Astrocyte (in vitro differentiated cells and primary cell): ENCODE data around the gene LRRK2. TPM values are rescaled to one million over a fixed set of nuclear protein-coding genes. Genes with fewer than 3 reads are reported as not detected.

Experiments
- DNase-seq: peaks from one replicate; pipeline ENCODE4 v3.0.0-alpha.2; 2010; ENCODE audit warnings: low read depth
- FAIRE-seq: peaks from 2 replicates; lab custom pipeline; 2011; peaks lifted over from hg19 to GRCh38; lab: Jason Lieb, UNC
- H2AFZ ChIP-seq: 2 replicates; pipeline ENCODE4 v1.6.0; 2012; ENCODE audit warnings: low read depth, low read length, inconsistent platforms
- H3K27ac ChIP-seq: 2 replicates; pipeline ENCODE4 v1.5.1; 2011; ENCODE audit warnings: low read depth, low read length, inconsistent platforms
- H3K27me3 ChIP-seq: 2 replicates; pipeline ENCODE4 v1.6.0; 2011; ENCODE audit warnings: low read length, inconsistent platforms; ENCODE audit not compliant: insufficient read depth
- H3K36me3 ChIP-seq: 2 replicates; pipeline ENCODE4 v1.5.1; 2011; ENCODE audit warnings: low read length, inconsistent platforms; ENCODE audit not compliant: insufficient read depth
- H3K4me1 ChIP-seq: 2 replicates; pipeline ENCODE4 v1.5.1; 2011; ENCODE audit warnings: low read length, inconsistent platforms; ENCODE audit not compliant: insufficient read depth
- H3K4me2 ChIP-seq: 2 replicates; pipeline ENCODE4 v1.6.0; 2012; ENCODE audit warnings: low read length, inconsistent platforms
- H3K4me3 ChIP-seq: 2 replicates; pipeline ENCODE4 v1.5.1; 2011; ENCODE audit warnings: low read depth, mild to moderate bottlenecking, low read length, inconsistent platforms; ENCODE audit not compliant: insufficient read depth
- H3K79me2 ChIP-seq: 2 replicates; pipeline ENCODE4 v1.6.0; 2012; ENCODE audit warnings: mild to moderate bottlenecking, low read length, inconsistent platforms; ENCODE audit not compliant: insufficient read depth
- H3K9ac ChIP-seq: 2 replicates; pipeline ENCODE4 v1.6.0; 2012; ENCODE audit warnings: mild to moderate bottlenecking, low read length, inconsistent platforms
- H3K9me3 ChIP-seq: 2 replicates; pipeline ENCODE4 v1.5.1; 2012; ENCODE audit warnings: low read depth, mild to moderate bottlenecking, low read length, inconsistent platforms; ENCODE audit not compliant: insufficient read depth
- H4K20me1 ChIP-seq: 2 replicates; pipeline ENCODE4 v1.6.0; 2012; ENCODE audit warnings: low read length, inconsistent platforms; ENCODE audit not compliant: insufficient read depth
- H3K27ac Mint-ChIP-seq: one replicate; pipeline ENCODE4 v1.8.0; 2021; ENCODE audit warnings: mild to moderate bottlenecking, mixed read lengths; ENCODE audit not compliant: unreplicated experiment
- H3K27me3 Mint-ChIP-seq: one replicate; pipeline ENCODE4 v1.8.0; 2021; ENCODE audit warnings: low read depth, mixed read lengths; ENCODE audit not compliant: unreplicated experiment
- H3K36me3 Mint-ChIP-seq: one replicate; pipeline ENCODE4 v1.8.0; 2021; ENCODE audit warnings: low read depth, mixed read lengths; ENCODE audit not compliant: unreplicated experiment
- H3K4me1 Mint-ChIP-seq: one replicate; pipeline ENCODE4 v1.8.0; 2021; ENCODE audit warnings: low read depth, mixed read lengths; ENCODE audit not compliant: unreplicated experiment
- H3K4me3 Mint-ChIP-seq: one replicate; pipeline ENCODE4 v1.8.0; 2021; ENCODE audit warnings: mild to moderate bottlenecking, moderate library complexity, mixed read lengths; ENCODE audit not compliant: unreplicated experiment
- H3K9me3 Mint-ChIP-seq: one replicate; pipeline ENCODE4 v1.8.0; 2021; ENCODE audit warnings: mild to moderate bottlenecking, mixed read lengths; ENCODE audit not compliant: unreplicated experiment
- CTCF ChIP-seq: IDR thresholded peaks from 2 replicates; pipeline ENCODE4 v1.5.1; 2011; ENCODE audit warnings: low read depth, mild to moderate bottlenecking, inconsistent platforms, low read length, moderate library complexity; ENCODE audit not compliant: insufficient read depth
- EZH2 ChIP-seq: IDR thresholded peaks from 2 replicates; pipeline ENCODE4 v1.6.1; 2012; ENCODE audit warnings: mild to moderate bottlenecking, low read length, inconsistent platforms; ENCODE audit not compliant: insufficient read depth
- total RNA-seq: library from RNA; stranded (reverse); gene quantifications from 2 replicates; pipeline ENCODE4 v1.2.1, GENCODE V29; 2021

LRRK2 gene
- total RNA-seq, 1 donor from 2014 or later: 0.02 TPM

- H2AFZ ChIP-seq: no peak overlapping the region
- H3K27ac ChIP-seq: no peak overlapping the region
- Mint-ChIP-seq H3K27me3 (no peaks in the 10 kb centered on the region), H3K9me3 (peaks cover 10% of the 10 kb centered on the region), H3K27ac (no peak overlapping the region), H3K4me1 (no peaks in the 10 kb centered on the region), H3K36me3 (no peaks in the 10 kb centered on the region), H3K4me3 (no peak overlapping the region)
- FAIRE-seq (no peak), DNase-seq (no peak)
- H3K36me3 ChIP-seq: no peaks in the 10 kb centered on the region
- no peaks in the 10 kb centered on the region for H3K27me3 ChIP-seq
- H3K4me2 ChIP-seq: no peak overlapping the region
- H4K20me1 ChIP-seq: no peaks in the 10 kb centered on the region
- TF ChIP-seq EZH2 (no peak), CTCF (no peak)
- no peaks in the 10 kb centered on the region for H3K9me3 ChIP-seq
- no peaks in the 10 kb centered on the region for H3K4me1 ChIP-seq
- no peak overlapping the region for H3K4me3 ChIP-seq
- H3K79me2 ChIP-seq: no peaks in the 10 kb centered on the region
- no peak overlapping the region for H3K9ac ChIP-seq
Measured at GRCh38 chr12:40331886-40332285, 107.1 kb downstream of the LRRK2 start.

GRCh38 chr12:40335991-40336390, 111.2 kb downstream of the LRRK2 start:
- Mint-ChIP-seq H3K4me1 (no peaks in the 10 kb centered on the region), H3K27me3 (no peaks in the 10 kb centered on the region), H3K9me3 (peaks cover 2% of the 10 kb centered on the region), H3K4me3 (no peak overlapping the region), H3K27ac (no peak overlapping the region), H3K36me3 (no peaks in the 10 kb centered on the region)
- H2AFZ ChIP-seq: no peak overlapping the region
- no peak for FAIRE-seq
- no peaks in the 10 kb centered on the region for H3K36me3 ChIP-seq
- no peak for TF ChIP-seq CTCF
- no peak for TF ChIP-seq EZH2
- no peak overlapping the region for H3K4me3 ChIP-seq
- no peak overlapping the region for H3K4me2 ChIP-seq
- H3K27me3 ChIP-seq: no peaks in the 10 kb centered on the region
- no peak overlapping the region for H3K9ac ChIP-seq
- no peaks in the 10 kb centered on the region for H3K4me1 ChIP-seq
- DNase-seq: no peak
- H4K20me1 ChIP-seq: no peaks in the 10 kb centered on the region
- H3K27ac ChIP-seq: no peak overlapping the region
- H3K9me3 ChIP-seq: no peaks in the 10 kb centered on the region
- no peaks in the 10 kb centered on the region for H3K79me2 ChIP-seq

GRCh38 chr12:40336573-40337199, 111.9 kb downstream of the LRRK2 start:
- Mint-ChIP-seq H3K9me3 (no peaks in the 10 kb centered on the region), H3K36me3 (no peaks in the 10 kb centered on the region), H3K4me3 (no peak overlapping the region), H3K27ac (no peak overlapping the region), H3K4me1 (no peaks in the 10 kb centered on the region), H3K27me3 (no peaks in the 10 kb centered on the region)
- Histone ChIP-seq H3K36me3 (no peaks in the 10 kb centered on the region), H3K4me1 (no peaks in the 10 kb centered on the region), H2AFZ (no peak overlapping the region), H3K27me3 (no peaks in the 10 kb centered on the region), H3K27ac (no peak overlapping the region), H3K79me2 (no peaks in the 10 kb centered on the region), H3K4me3 (no peak overlapping the region), H3K9ac (no peak overlapping the region), H3K9me3 (no peaks in the 10 kb centered on the region), H3K4me2 (no peak overlapping the region), H4K20me1 (no peaks in the 10 kb centered on the region)
- TF ChIP-seq CTCF (peak; percentile 55), EZH2 (no peak)
- FAIRE-seq: no peak
- peak; percentile 1 for DNase-seq
